Astrocyte of the hippocampus (primary cell): ENCODE measurements around the gene ART5.
"Not testable (repeated sequence)": the region's sequence is repeated elsewhere in the genome, so short reads cannot be mapped to it uniquely, and the experiment has no call there.

ENCODE experiments used
- DNase-seq: peaks from one replicate; pipeline ENCODE4 v3.0.0; 2011; ENCODE audit warnings: low read depth, low spot score

Gene ART5

DNA sequence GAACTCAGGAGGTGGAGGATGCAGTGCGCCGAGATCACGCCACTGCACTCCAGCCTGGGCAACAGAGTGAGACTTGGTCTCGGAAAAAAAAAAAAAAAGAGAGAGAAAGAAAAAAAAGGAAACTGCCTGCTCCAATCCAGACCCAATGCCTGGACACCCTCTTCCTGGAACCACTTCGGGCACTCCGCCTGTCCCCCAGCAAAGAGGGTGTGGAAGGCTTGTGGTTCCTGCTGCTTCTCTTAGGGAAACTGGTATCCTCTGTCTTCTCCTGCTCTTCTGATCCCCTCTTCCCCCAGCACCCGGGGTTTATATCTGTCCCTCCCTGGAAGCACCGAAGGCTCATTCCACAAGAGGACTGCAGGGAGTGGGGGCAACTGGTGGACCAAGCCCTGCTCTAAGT is 16.5 kb upstream of the ART5 start:
- no peak for DNase-seq

DNA sequence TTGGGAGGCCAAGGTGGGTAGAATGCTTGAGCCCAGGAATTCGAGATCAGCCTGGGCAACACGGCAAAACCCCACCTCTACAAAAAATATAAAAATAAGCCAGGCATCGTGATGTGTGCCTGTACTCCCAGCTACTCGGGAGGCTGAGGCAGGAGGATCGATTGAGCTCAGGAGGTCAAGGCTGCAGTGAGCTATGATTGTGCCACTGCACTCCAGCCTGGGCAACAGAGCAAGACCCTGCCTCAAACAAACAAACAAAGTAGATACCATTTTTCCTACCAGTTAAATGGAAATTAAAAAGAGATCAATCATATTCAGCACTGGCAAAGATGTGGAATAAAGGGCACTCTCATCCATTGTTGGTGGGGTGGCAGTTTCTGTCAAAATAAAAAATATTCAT is 15.5 kb upstream of the ART5 start:
- DNase-seq: not testable (repeated sequence)

DNA sequence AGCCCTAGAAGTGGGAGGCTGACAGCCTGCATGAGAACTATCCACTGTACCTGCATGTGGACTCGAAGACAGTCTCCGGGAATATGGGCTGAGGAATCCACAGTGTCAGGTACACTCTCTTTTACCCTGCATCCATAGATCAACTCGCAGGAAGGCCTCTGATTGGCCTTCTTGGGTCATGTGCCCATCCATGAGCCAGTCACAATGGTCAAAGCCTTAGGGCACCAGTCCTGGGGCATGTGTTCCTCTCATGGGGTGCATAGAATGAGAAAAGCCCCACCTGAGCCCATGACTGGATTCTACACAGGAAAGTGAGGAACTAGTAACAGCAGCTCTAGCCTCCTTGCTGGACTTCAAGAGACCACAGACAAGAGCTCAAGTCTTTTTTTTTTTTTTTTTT is 13.8 kb upstream of the ART5 start:
- DNase-seq: no peak

DNA sequence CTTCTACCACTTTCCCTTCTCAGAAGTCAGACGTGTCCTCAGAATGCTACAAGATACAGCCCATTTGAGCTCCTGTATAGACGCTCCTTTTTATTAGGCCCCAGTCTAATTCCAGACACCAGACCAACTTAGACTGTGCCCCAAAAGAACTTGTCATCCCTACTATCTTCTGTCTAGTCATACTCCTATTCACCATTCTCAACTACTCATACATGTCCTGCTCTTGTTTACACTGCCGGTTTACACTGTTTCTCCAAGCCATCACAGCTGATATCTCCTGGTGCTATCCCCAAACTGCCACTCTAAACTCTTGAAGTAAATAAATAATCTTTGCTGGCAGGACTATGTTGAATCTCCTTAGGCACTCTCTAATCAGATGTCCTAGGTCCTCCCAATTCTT is 10.7 kb upstream of the ART5 start:
- DNase-seq: not testable (repeated sequence)

DNA sequence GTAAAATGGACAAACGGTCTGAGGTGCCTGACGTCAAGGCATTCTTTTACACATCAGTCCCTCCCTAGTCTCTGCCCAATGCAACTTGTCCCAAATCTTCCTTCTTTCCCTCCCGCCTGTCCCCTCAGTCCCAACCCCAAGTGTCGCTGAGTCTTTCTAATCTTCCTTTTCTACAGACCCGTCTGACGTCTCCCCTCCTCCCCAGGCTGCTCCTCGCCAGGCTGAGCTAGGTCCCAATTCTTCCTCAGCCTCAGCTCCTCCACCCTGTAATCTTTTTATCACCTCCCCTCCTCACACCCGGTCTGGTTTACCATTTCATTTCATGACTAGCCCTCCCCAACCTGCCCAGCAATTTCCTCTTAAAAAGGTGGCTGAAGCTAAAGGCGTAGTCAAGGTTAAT is 7.6 kb upstream of the ART5 start:
- not testable (repeated sequence) for DNase-seq

DNA sequence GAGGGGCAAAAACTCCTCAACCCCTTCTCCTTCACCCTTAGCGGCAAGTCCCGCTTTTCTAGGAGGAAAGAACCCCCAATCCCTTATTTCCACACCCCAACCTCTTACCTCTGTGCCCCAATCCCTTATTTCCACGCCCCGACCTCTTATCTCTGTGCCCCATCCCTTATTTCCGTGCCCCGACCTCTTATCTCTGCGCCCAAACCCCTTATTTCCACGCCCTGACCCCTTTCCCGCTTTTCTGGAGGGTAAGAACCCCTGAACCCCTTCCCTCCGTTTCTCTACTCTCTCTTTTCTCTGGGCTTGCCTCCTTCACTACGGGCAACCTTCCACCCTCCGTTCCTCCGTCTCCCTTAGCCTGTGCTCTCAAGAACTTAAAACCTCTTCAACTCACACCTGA is 7.1 kb upstream of the ART5 start:
- DNase-seq: not testable (repeated sequence)

DNA sequence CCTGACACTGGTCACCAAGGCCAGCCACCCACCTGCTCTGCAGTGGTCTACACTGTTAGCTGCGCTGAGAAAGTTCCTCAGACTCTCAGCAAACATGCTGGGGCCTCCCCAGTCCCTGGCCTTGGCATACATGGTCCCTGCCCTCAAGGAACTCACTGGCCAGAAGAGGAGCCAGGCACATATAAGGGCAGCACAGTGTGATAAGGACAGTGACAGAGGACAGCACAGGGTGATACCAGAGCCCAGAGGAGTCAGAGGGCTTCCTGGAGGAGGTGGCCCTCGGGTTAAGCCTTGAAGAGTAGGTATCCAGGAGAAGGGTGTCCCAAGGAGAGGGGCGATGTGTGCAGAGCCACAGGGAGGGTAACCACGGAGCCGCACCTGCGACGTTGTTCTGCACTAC is 3.8 kb upstream of the ART5 start:
- no peak for DNase-seq

DNA sequence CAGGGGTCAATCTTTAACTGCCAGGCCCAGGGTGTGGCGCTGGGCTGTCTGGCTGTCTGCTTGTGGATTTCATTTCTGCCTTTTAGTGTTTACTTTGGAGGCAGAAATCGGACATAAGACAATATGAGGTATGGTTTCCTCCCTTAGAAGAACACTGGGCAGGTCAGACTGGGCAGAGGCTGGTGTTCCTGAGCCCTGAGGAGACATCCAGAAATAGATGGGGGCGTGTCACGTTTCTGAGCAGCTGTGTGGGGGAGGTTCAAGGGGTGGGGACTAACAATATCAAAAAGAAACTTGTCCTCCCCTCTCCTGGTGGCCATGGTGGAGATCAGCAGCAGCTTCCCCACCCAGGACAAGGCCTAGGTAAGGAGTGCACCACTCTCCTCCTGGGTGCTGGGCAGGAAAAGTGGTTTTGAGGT is 3.0 kb upstream of the ART5 start, which contains the start of gene ART1:
TSS of gene ART1 (plus strand) at position 312 of the 419 bp plus-strand sequence. CDS start 14,086 bp downstream, outside the sequence.
- no peak for DNase-seq

DNA sequence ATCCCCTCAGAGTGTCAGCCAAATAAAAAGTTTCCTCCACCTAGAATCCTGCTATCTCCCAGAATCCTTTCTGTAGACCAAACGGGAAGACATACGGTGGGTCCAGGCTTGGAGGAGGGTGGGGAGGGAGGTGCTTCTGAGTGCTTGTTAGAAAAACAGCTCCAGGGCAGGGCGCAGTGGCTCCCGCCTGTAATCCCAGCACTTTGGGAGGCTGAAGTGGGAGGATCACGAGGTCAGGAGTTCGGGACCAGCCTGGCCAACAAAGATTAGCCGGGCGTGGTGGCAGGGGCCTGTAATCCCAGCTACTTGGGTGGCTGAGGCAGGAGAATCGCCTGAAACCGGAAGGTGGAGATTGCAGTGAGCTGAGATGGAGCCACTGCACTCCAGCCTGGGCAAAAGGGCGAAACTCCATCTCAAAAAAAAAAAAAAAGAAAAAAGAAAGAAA is 1.3 kb upstream of the ART5 start:
- not testable (repeated sequence) for DNase-seq

DNA sequence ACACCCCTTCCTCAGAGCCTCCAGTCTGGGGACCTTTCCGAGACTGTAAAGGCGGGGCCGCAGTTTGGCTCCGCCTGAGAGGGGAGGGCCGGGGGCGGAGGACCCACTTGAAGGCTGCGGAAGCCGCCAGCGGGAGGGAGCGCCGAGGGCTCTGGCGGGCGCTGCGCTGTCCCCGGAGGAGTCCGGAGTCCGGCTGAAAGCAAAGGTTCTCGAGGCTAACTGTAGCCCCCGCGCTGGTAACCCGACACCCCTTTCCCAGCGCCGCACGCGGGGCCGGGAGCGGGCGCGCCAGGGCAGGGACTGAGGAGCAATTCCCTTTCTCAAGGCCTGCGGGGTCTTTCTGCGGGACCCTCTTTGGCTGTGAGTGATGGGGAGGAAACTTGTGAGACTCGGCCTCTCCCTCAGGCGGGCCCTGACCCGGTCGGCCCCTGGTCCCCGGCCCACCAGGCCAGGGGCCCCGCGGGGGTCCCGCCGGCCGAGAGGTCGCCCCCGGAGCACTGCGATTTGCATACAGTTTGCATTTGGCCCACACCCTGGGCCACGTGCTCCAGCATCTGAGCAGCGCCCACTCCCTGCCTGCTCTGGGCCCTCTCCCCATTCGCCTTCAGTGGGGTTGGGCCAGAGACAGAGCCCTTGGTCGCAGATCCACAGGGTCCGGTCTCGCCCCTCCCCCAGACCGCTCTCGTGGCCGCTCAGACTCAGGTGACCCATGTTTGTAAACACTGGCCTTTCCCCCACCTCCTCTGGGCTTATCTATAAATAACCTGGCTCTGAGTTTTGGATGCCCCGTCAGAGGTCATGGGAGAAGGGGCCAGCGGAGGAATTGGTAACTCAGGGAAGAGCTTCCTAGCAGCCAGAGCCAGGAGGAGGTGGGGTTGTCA is 519 bp upstream of the ART5 start:
- peak; percentile 89 for DNase-seq

DNA sequence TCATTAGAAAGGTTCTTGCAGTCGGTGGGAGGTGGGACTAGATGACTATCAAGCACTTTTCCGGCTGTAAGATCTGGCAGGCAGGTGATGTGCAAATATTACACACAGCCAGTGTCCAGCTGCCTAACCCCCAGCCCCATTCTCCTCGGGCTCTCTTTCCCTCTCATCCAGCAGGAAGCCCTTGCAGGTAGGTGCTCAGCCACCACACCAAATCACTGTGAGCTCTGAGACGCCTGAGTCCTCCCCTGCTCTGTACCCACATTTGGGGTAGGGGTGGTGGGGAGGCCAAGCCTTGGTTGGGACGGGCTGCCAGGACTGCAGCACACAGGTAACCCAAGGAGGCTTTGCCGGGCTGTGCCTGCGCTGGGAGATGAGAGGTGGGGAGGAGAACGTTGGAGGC is 601 bp downstream of the ART5 start:
- no peak for DNase-seq

DNA sequence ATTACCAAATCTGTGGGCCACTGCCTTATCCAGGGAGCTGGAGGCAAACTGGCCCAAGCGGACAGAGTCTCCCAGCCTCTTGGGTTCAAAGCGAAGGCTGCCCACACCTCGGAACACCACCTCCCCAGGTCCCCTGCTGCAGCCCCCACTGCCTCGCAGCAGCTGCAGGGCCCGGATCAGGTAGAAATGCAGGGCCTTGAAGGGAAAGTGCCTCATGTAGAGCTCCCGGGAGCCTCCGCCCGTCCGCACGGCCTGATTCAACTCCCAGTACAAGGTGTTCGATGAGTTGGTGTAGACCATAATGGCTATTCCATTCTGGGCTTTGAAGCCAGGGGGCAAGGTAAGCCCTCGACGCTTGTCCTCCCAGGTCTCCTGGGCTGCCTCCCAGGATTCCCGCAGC is 2.0 kb downstream of the ART5 start:
- no peak for DNase-seq

DNA sequence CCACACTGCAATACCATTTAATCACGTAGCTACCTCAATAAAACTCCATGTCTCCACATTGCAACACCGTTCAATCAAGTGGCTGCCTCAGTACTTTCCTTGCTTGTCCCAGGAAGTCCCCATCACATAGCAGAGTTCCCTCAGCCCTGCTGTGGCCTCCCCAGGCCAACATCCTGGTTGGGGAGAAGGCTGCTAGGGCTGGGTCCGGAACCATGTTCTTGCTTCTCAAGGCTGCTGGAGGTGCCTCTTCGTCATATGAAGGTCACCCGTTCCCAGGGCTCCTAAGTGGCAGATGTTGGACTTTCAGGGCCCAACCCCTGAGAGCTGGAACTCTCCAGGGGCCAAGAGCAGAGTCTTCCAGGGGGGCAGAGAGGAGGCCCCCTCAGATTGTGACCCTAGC is 3.3 kb downstream of the ART5 start:
- DNase-seq: no peak

DNA sequence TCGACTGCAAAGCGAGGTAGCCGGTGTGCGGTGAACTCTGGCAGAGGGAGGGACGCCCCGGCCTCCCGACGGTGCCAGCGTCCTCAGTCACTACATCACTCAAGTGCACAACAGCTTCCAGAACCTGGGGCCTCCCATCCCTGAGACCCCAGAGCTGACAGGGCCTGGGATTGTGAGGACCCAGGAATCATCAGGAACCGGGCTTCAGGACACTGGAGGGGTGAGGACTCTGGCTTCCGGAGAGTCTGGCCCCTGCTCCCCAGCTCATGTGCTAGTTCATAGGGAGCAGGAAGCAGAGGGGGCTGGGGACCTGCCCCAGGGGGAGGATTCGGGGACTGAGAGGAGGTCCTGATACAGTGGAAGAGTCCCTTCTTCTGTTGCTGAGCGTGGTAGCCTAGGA is 4.6 kb downstream of the ART5 start:
- DNase-seq: no peak

DNA sequence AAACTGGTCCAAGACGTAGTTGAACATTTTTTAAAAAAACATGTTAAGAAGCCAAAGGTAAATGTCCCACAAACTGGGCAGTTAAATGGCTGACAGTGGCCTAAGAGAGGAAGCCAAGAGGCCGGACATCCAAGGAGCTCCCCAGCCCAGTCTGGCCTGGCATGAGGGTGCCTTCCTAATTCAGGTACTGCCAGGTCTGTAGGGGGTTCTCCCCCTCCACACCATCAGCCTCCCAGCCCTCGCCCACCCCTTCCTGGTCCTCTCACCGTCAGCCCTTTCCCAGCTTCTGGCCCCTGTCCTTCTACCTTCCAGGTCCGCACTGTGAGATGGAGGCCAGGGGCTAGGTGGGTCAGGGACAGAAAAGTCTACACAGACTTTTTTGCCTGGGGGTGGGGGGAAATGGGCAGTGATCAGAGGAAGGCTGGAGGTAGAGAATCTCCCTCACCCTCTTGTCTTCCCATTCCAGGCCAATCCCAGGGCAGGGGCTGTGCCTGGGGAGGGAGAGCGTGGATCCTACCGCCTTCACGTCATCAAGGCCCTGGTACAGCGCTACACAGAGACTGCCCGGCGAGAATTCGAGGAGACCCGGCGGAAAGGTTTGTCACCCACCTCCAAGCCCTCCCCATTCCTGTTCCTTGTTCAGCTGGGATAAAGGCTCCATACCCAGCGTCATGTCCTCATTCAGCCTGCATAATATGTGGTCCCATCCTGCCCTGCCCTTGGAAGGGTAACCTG is 6.0 kb downstream of the ART5 start:
- DNase-seq: no peak

DNA sequence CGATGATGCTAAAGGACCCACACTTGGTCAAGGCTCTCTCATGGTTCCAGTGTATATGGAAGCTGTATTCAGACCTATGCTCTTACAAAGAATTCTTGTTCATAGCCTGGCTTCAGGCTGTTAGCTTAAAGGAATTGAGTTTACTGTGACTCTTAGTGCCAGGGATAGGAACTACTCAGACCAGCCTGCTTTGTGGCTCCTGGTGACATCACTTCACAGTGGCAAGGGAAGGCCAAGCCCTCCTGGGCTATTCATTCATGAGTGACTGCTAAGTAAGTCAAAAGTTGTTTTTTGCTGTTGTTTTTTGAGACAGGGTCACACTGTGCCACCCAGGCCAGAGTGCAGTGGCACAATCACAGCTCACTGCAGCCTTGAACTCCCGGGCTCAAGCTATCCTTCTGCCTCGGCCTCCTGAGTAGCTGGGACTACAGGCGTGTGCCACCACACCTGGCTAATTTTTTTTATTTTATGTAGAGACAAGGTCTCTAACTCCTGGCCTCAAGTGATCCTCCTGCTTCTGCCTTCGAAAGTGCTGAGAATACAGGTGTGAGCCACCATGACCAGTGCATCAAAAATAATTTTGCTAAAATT is 9.6 kb downstream of the ART5 start:
- no peak for DNase-seq

DNA sequence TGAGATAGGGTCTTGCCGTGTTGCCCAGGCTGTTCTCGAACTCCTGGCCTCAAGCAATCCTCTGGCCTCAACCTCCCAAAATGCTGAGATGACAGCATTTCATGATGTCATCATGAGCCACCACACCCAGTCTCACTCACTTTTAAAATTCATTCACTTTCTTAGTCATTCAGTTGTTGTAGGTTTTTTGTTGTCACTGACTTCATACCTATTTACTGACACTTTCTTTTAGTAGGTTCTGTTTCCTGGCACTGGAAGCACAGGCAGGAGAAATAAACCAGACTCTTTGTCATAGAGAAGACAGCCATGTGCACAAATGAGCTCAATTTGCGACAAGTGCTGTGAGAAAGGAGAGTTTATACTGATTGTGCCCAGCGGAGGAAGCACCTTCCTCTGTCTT is 10.5 kb downstream of the ART5 start:
- DNase-seq: no peak

DNA sequence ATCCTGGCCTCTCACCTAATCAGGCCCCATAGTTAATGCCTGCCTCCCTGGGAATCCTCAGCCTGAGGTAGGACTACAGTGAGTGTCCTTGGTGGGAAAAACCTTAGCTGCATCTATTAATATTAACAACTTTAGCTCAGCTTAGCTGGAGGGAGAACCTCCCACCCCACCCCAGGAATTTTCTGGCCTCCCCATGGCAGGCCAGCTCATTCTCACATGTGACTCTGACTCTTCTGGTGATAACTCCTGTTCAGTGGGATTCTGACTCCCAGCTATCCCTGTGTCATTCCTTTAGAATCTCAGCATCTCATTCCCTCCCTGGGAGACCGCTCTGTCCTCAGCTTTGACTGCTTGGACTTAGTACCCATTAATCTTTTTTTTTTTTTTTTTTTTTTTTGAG is 14.5 kb downstream of the ART5 start:
- DNase-seq: peak; percentile 80

DNA sequence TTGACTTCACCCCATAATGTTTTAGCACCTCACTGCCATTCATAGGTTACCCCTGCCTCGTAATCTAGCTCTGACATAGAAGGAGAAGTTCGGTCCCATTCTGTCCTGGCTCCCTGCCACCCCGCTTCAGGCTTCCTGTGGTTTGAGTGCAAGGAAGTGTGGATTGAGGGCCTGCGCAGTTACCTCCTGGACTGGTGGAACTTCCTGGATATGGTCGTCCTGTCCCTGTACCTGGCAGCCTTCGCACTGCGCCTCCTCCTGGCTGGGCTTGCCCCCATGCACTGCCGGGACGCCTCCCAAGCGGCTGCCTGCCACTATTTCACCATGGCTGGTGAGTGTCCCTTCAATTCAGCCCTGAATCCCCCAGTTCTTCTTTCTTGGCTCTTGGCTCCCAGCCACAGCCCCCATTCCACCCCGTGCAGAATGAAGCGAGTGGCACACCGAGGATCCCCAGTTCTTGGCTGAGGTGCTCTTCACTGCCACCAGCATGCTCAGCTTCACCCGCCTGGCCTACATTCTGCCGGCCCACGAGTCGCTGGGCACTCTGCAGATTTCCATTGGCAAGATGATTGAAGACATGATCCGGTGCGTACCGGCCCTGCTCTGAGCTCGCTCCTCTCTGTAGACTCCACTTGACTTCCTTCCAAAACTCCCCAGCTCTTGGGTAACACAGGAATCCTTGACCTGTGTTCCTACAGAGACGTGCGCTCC is 15.4 kb downstream of the ART5 start:
- no peak for DNase-seq

DNA sequence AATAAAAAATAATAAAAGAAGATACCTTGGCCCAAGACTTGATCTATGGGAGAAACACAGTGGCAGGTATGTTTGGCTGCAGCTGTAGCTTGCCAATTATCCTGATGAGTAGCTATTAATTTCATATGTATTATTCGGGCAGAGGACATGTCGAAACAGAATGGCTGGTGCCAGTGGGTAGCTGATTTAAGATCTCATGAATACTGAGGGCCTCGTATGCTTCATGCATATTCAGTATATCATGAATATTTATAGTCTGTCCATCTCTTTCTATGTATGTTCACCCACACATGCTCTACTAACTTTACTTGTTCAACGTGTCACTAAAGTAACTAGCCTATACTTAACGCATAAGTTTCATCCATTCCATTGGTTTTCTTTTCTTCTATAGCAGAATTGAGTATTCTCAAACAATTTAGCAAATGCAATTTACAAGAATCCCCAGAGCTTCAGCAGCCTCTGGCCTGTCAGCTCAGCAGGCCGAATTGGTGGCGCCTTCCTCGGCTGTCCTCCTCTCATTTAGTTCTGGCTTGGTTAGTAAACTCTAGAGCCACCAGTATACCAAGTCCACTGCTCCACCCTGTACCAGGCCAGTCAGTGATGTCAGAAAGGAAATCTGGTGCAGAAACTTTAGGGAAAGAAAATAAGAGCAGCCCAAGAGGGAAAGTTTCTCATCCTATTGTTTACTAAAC is 17.9 kb downstream of the ART5 start:
- DNase-seq: no peak

DNA sequence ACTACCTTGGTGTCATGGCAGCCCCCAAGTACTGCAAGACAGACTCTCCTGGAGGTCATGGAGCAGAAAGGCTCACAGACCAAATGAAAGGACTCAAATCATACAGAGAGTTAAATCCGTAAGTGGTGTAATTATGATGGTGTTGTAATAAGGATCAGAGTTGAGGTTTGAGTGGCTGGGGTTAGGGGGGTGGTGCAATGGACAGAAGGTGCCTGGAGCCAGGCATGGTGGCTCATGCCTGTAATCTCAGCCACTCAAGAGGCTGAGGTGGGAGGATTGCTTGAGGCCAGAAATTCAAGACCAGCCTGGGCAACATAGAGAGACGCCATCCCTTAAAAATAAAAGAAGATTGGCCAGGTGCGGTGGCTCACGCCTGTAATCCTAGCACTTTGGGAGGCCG is 18.7 kb downstream of the ART5 start:
- no peak for DNase-seq
